GM18511 (cell line): Measurements from ENCODE around the gene GALR1.
"Not testable (repeated sequence)": the region's sequence is repeated elsewhere in the genome, so short reads cannot be mapped to it uniquely, and the experiment has no call there.

Source experiments
- ATAC-seq: cut with Tn5 transposase; IDR thresholded peaks from one replicate; pipeline ENCODE4 v1.9.1; 2021; ENCODE audit warnings: mild to moderate bottlenecking, moderate library complexity; ENCODE audit not compliant: unreplicated experiment

Gene GALR1

GRCh38 chr18:77249569-77250500 lies at the start of gene GALR1:
Gene GALR1 (plus strand): TSS chr18:77249848. CDS start chr18:77250549, 701 bp downstream.
- ATAC-seq, result no peak

GRCh38 chr18:77201506-77201905 lies 48.1 kb upstream of the GALR1 start:
- ATAC-seq, result no peak

- no peak for ATAC-seq
Observed at GRCh38 chr18:77202329-77202728, 47.3 kb upstream of the GALR1 start.

- no peak for ATAC-seq
Observed at GRCh38 chr18:77203071-77203470, 46.6 kb upstream of the GALR1 start.

- ATAC-seq, result no peak
Observed at GRCh38 chr18:77203851-77204250, 45.8 kb upstream of the GALR1 start.

- ATAC-seq, result no peak
Observed at GRCh38 chr18:77205769-77206168, 43.9 kb upstream of the GALR1 start.

- no peak for ATAC-seq
Observed at GRCh38 chr18:77206676-77207374, 42.8 kb upstream of the GALR1 start.

- peak; percentile 60 for ATAC-seq
Observed at GRCh38 chr18:77207540-77207939, 42.1 kb upstream of the GALR1 start.

- ATAC-seq, result peak; percentile 79
Observed at GRCh38 chr18:77208964-77209363, 40.7 kb upstream of the GALR1 start.

- no peak for ATAC-seq
Observed at GRCh38 chr18:77209587-77209986, 40.1 kb upstream of the GALR1 start.

GRCh38 chr18:77210249-77210648 lies 39.4 kb upstream of the GALR1 start:
- no peak for ATAC-seq

GRCh38 chr18:77218642-77219041 lies 31.0 kb upstream of the GALR1 start:
- no peak for ATAC-seq

- no peak for ATAC-seq
Observed at GRCh38 chr18:77220726-77221125, 28.9 kb upstream of the GALR1 start.

- no peak for ATAC-seq
Observed at GRCh38 chr18:77222464-77222863, 27.2 kb upstream of the GALR1 start.

GRCh38 chr18:77223221-77223639 lies 26.4 kb upstream of the GALR1 start:
- no peak for ATAC-seq

- ATAC-seq, result no peak
Observed at GRCh38 chr18:77223653-77224052, 26.0 kb upstream of the GALR1 start.

- no peak for ATAC-seq
Observed at GRCh38 chr18:77230645-77231044, 19.0 kb upstream of the GALR1 start.

- ATAC-seq, result no peak
Observed at GRCh38 chr18:77234504-77235365, 14.9 kb upstream of the GALR1 start.

- not testable (repeated sequence) for ATAC-seq
Observed at GRCh38 chr18:77239285-77239684, 10.4 kb upstream of the GALR1 start.

- ATAC-seq, result no peak
Observed at GRCh38 chr18:77248873-77249568, 627 bp upstream of the GALR1 start.
